ENCODE data around the gene MAP7D3. TPM values are rescaled to one million over a fixed set of nuclear protein-coding genes. Genes with fewer than 3 reads are reported as not detected.

The MAP7D3 gene
- total RNA-seq, 1 experiment from 2014 or later = 15.0 TPM

DNA sequence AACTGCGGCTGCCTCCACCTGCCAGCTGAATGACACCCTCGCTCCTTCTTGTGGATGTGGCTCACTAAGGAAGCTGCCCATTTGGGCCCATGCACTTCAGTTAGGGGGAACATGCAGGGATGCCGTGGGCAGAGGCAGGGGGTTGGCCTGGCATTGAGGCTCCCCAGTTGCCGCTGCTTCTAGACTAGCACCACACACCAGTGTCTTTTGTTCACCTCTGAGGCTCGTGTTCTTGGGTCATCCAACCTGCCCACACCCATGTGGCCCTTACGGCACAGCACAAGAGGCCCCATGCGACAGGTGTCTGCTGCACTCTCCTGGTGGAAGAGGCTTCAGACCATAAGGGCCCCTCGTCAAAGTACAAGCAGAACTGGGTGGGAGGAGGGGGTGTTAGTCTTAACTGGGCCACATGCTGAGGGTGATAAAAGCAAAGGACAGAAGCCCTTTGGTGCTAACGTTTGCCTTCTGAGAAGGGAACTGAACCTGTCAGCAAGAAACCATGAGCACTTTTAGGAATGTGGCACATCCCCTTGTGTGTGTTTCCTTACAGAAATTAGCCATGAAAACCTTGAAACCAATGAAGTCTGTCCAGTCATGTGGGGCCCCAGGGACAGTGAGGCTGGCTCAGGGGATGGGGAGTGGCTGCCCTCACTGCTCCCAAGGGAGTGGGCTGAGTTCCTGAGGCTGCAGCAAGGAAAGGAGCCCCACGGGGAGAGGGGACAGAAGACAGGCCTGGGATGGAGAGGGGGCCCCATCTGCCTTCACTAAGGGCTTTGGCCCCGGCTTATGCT, 39.2 kb downstream of the MAP7D3 start:
- ATAC-seq (no peak), DNase-seq (ENCODE audit: low read depth, low spot score) (no peak)
- Histone ChIP-seq H2AFZ (ENCODE audit: low read depth, low read length, poor library complexity, severe bottlenecking) (no peak overlapping the region), H3K9me3 (ENCODE audit: control insufficient read depth in 1 of 2, insufficient read depth in 1 of 2, low read depth in 1 of 2, low read length in 2 of 2) (no peaks in the 10 kb centered on the region), H3K4me3 (replicated peaks in 1 of 2; ENCODE audit: low read depth in 1 of 2, low read length in 2 of 2) (no peak overlapping the region), H3K4me1 (ENCODE audit: control insufficient read depth in 1 of 2, insufficient read depth in 2 of 2, low read length in 2 of 2) (peaks cover 0 to 7% of the 10 kb centered on the region in 2 experiments; a peak in 1 of 4 replicates), H3K36me3 (ENCODE audit: control insufficient read depth in 1 of 2, insufficient read depth in 2 of 2, low read length in 2 of 2) (no peaks in the 10 kb centered on the region; a peak in 1 of 4 replicates), H4K20me1 (ENCODE audit: insufficient read depth) (no peaks in the 10 kb centered on the region), H3K9me2 (ENCODE audit: insufficient read depth) (no peaks in the 10 kb centered on the region), H3K27me3 (ENCODE audit: insufficient read depth, low read length) (no peaks in the 10 kb centered on the region), H3K79me2 (ENCODE audit: insufficient read depth, low read length) (no peaks in the 10 kb centered on the region), H3K27ac (ENCODE audit: low read depth, low read length) (no peak overlapping the region), H3K9ac (ENCODE audit: low read length) (no peak overlapping the region), H3K4me2 (ENCODE audit: low read length) (no peak overlapping the region)
- BruUV-seq (replicated peaks) = no TSS peak
- POLR2A ChIA-PET = no interaction called here
- RAD21 ChIA-PET (ENCODE audit: low non-redundant PET in 1 of 2, low total read pairs in 2 of 2, uncharacterized antibody in 2 of 2, unreplicated experiment in 2 of 2) = no interaction called here
- TF ChIP-seq POLR2AphosphoS5 (IDR thresholded peaks at IDR 0.05; ENCODE audit: low read depth, low read length) (no peak), TCF7L2 (IDR thresholded peaks at IDR 0.05; ENCODE audit: borderline replicate concordance, extremely low read depth, insufficient read depth, insufficient read length) (no peak), RAD21 (IDR thresholded peaks at IDR 0.05; ENCODE audit: low read depth) (no peak), YY1 (IDR thresholded peaks at IDR 0.05; ENCODE audit: extremely low read depth, insufficient replicate concordance, low read depth, low read length) (no peak)
- intact Hi-C loops (cut with micrococcal nuclease) = no loop called here
- CTCF ChIA-PET = no interaction called here

DNA sequence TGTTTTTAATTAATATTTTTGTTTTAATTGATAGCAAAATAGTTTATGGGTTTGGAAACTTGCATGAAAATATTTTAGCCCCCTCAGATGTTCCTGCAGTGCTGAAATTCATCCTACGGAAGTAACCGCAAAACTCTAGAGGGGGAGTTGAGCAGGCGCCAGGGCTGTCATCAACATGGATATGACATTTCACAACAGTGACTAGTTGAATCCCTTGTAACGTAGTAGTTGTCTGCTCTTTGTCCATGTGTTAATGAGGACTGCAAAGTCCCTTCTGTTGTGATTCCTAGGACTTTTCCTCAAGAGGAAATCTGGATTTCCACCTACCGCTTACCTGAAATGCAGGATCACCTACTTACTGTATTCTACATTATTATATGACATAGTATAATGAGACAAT, 40.4 kb downstream of the MAP7D3 start:
- intact Hi-C loops (cut with micrococcal nuclease) = no loop called here
- TF ChIP-seq POLR2A (IDR thresholded peaks at IDR 0.05; ENCODE audit: borderline replicate concordance, extremely low read depth, insufficient read depth, insufficient read length) (no peak), ZFX (IDR thresholded peaks at IDR 0.05) (no peak), SRF (IDR thresholded peaks at IDR 0.05; ENCODE audit: low read depth) (no peak), CBX3 (IDR thresholded peaks at IDR 0.05; ENCODE audit: low read depth) (no peak), TCF7L2 (IDR thresholded peaks at IDR 0.05; ENCODE audit: borderline replicate concordance, extremely low read depth, insufficient read depth, insufficient read length) (no peak), ZNF274 (IDR thresholded peaks at IDR 0.05; ENCODE audit: low read depth, low read length) (no peak), CEBPB (IDR thresholded peaks at IDR 0.05; ENCODE audit: low read depth) (no peak), YY1 (IDR thresholded peaks at IDR 0.05; ENCODE audit: extremely low read depth, insufficient replicate concordance, low read depth, low read length) (no peak)
- TF ChIP-seq, protein P1, sequence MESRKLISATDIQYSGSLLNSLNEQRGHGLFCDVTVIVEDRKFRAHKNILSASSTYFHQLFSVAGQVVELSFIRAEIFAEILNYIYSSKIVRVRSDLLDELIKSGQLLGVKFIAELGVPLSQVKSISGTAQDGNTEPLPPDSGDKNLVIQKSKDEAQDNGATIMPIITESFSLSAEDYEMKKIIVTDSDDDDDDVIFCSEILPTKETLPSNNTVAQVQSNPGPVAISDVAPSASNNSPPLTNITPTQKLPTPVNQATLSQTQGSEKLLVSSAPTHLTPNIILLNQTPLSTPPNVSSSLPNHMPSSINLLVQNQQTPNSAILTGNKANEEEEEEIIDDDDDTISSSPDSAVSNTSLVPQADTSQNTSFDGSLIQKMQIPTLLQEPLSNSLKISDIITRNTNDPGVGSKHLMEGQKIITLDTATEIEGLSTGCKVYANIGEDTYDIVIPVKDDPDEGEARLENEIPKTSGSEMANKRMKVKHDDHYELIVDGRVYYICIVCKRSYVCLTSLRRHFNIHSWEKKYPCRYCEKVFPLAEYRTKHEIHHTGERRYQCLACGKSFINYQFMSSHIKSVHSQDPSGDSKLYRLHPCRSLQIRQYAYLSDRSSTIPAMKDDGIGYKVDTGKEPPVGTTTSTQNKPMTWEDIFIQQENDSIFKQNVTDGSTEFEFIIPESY (IDR thresholded peaks at IDR 0.05; ENCODE audit: extremely low read depth, insufficient replicate concordance, low read length) = no peak
- TF ChIP-seq, protein P2, sequence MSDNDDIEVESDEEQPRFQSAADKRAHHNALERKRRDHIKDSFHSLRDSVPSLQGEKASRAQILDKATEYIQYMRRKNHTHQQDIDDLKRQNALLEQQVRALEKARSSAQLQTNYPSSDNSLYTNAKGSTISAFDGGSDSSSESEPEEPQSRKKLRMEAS (IDR thresholded peaks at IDR 0.05) = no peak
- TF ChIP-seq, protein P3, sequence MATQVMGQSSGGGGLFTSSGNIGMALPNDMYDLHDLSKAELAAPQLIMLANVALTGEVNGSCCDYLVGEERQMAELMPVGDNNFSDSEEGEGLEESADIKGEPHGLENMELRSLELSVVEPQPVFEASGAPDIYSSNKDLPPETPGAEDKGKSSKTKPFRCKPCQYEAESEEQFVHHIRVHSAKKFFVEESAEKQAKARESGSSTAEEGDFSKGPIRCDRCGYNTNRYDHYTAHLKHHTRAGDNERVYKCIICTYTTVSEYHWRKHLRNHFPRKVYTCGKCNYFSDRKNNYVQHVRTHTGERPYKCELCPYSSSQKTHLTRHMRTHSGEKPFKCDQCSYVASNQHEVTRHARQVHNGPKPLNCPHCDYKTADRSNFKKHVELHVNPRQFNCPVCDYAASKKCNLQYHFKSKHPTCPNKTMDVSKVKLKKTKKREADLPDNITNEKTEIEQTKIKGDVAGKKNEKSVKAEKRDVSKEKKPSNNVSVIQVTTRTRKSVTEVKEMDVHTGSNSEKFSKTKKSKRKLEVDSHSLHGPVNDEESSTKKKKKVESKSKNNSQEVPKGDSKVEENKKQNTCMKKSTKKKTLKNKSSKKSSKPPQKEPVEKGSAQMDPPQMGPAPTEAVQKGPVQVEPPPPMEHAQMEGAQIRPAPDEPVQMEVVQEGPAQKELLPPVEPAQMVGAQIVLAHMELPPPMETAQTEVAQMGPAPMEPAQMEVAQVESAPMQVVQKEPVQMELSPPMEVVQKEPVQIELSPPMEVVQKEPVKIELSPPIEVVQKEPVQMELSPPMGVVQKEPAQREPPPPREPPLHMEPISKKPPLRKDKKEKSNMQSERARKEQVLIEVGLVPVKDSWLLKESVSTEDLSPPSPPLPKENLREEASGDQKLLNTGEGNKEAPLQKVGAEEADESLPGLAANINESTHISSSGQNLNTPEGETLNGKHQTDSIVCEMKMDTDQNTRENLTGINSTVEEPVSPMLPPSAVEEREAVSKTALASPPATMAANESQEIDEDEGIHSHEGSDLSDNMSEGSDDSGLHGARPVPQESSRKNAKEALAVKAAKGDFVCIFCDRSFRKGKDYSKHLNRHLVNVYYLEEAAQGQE (IDR thresholded peaks at IDR 0.05; ENCODE audit: low read depth) = no peak

More for the DNA sequence above, 40.4 kb downstream of the MAP7D3 start:
- no peak overlapping the region for H2AFZ ChIP-seq (ENCODE audit: low read depth, low read length, poor library complexity, severe bottlenecking)
- no peaks in the 10 kb centered on the region; a peak in 1 of 4 replicates for H3K36me3 ChIP-seq (ENCODE audit: control insufficient read depth in 1 of 2, insufficient read depth in 2 of 2, low read length in 2 of 2)
- no peaks in the 10 kb centered on the region for H3K9me3 ChIP-seq (ENCODE audit: control insufficient read depth in 1 of 2, insufficient read depth in 1 of 2, low read depth in 1 of 2, low read length in 2 of 2)
- ATAC-seq (no peak), DNase-seq (ENCODE audit: low read depth, low spot score) (no peak)
- ChIA-PET POLR2A (no interaction called here), RAD21 (ENCODE audit: low non-redundant PET in 1 of 2, low total read pairs in 2 of 2, uncharacterized antibody in 2 of 2, unreplicated experiment in 2 of 2) (interaction anchor here in 1 of 2 experiments (2.4 kb wide), 1 partner anchor 182 kb away, joined by 6 read pairs; no protein-coding TSS in a partner anchor), CTCF (no interaction called here)
- no peak overlapping the region for H3K4me2 ChIP-seq (ENCODE audit: low read length)
- no peak overlapping the region for H3K4me3 ChIP-seq (replicated peaks in 1 of 2; ENCODE audit: low read depth in 1 of 2, low read length in 2 of 2)
- peaks cover 0 to 7% of the 10 kb centered on the region in 2 experiments; a peak in 1 of 4 replicates for H3K4me1 ChIP-seq (ENCODE audit: control insufficient read depth in 1 of 2, insufficient read depth in 2 of 2, low read length in 2 of 2)
- no peaks in the 10 kb centered on the region for H4K20me1 ChIP-seq (ENCODE audit: insufficient read depth)
- BruUV-seq (replicated peaks) = TSS peak; percentile 36
- no peak overlapping the region for H3K27ac ChIP-seq (ENCODE audit: low read depth, low read length)
- no peaks in the 10 kb centered on the region for H3K27me3 ChIP-seq (ENCODE audit: insufficient read depth, low read length)
- H3K9ac ChIP-seq (ENCODE audit: low read length) = no peak overlapping the region
- H3K79me2 ChIP-seq (ENCODE audit: insufficient read depth, low read length) = no peaks in the 10 kb centered on the region
- H3K9me2 ChIP-seq (ENCODE audit: insufficient read depth) = no peaks in the 10 kb centered on the region

Measured in HCT116 (cell line).